Epithelial cell of prostate (primary cell): Measurements from ENCODE around the gene CELA3A.
A peak's percentile ranks its signal among the peaks of the same experiment; 100 is the strongest.
"Not testable (repeated sequence)": the region's sequence is repeated elsewhere in the genome, so short reads cannot be mapped to it uniquely, and the experiment has no call there.

Source experiments
- DNase-seq: peaks from one replicate; pipeline ENCODE4 v3.0.0-alpha.2; 2011; ENCODE audit warnings: low read depth, low spot score
- H3K27ac ChIP-seq: fragments of 450-650 bp; 2 replicates; pipeline ENCODE4 v1.5.1; 2017; ENCODE audit warnings: mild to moderate bottlenecking

Gene CELA3A

DNA sequence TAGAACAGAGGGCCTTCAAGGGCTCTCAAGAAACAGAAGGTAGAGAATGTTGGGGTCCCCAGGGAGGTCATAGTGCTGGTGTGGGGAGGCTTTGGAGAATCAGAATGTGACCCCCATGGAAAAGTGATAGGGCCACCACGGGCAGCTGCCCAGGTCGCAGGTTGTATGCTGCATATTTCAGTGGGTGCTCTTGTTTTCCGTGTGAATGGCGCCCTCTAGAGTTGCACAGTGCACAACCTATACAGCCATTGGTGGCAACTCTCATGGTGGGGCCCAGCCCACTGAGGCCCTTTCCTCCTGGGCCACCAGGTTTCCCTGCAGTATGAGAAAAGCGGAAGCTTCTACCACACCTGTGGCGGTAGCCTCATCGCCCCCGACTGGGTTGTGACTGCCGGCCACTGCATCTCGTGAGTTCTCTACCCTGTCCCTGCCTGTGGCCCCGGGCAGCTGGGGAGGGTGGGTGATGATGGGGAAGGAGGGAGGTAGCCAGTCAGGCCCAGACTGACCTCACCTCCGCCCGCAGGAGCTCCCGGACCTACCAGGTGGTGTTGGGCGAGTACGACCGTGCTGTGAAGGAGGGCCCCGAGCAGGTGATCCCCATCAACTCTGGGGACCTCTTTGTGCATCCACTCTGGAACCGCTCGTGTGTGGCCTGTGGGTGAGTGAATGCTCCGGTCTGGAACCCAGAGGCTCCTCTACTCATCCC lies 20.8 kb upstream of the CELA3A start:
- not testable (repeated sequence) for DNase-seq, H3K27ac ChIP-seq

DNA sequence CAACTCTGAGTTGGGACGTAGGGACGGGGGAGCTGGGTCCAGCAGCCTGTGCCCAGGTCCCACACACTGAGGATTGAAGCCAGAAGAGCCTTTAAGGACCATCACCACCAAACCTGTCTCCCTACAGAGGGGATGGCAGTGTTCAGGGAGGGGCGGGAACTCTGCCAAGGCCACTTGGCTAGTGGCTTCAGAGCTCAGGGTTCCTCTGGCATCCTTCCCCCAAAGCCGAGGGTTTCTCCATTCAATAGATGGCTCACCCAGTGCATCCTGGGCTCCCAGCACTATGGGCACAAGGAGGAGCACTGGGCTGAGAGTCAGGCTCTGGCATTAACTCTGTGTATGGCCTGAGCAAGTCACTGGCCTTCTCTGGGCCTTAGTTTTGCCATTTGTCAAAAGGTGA lies 20.2 kb upstream of the CELA3A start:
- not testable (repeated sequence) for DNase-seq, H3K27ac ChIP-seq

GRCh38 chr1:21982122-21982521 lies 19.3 kb upstream of the CELA3A start:
- not testable (repeated sequence) for H3K27ac ChIP-seq, DNase-seq

DNA sequence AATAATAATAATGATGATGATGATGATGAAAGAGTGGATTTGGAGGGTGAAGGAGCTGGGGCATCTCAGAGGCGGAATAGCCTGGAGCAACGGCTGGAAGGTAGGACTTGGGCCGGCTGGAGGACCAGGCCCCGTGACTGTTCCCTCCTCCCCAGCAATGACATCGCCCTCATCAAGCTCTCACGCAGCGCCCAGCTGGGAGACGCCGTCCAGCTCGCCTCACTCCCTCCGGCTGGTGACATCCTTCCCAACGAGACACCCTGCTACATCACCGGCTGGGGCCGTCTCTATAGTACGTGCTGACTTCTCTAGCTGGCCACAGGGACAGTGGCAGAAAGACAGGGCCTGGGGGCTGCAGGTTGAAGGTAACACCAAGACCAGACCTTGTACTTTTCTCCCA lies 17.9 kb upstream of the CELA3A start:
- DNase-seq, H3K27ac ChIP-seq: not testable (repeated sequence)

DNA sequence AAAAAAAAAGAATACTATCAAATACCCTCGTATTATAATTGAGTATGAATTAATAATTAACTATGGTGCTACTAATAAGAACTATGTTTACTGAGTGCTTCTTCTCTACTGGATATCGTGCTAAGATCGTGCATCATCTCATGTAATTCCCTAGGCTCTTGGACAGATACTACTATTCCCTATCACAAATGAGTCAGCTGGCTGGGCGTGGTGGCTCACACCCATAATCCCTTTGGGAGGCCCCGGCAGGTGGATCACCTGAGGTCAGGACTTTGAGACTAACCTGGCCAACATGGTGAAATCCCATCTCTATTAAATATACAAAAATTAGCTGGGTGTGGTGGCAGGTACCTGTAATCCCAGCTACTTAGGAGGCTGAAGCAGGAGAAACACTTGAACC lies 15.6 kb upstream of the CELA3A start:
- DNase-seq, H3K27ac ChIP-seq: not testable (repeated sequence)

DNA sequence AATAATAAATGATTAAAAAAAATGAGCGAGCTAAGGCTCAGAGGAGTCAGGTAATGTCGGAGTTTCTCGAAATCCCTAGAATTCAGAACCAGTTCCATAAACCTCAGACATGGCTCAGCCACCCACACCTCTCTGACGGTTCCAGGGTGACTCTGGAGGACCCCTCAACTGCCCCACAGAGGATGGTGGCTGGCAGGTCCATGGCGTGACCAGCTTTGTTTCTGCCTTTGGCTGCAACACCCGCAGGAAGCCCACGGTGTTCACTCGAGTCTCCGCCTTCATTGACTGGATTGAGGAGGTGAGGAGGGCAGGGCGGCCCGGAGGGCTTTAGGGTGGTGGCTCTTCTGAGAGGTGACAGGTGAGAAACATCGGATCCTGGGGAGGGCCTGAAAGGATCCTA lies 15.1 kb upstream of the CELA3A start:
- DNase-seq, H3K27ac ChIP-seq: not testable (repeated sequence)

GRCh38 chr1:21989672-21990393 lies 11.6 kb upstream of the CELA3A start:
- H3K27ac ChIP-seq, DNase-seq: not testable (repeated sequence)

DNA sequence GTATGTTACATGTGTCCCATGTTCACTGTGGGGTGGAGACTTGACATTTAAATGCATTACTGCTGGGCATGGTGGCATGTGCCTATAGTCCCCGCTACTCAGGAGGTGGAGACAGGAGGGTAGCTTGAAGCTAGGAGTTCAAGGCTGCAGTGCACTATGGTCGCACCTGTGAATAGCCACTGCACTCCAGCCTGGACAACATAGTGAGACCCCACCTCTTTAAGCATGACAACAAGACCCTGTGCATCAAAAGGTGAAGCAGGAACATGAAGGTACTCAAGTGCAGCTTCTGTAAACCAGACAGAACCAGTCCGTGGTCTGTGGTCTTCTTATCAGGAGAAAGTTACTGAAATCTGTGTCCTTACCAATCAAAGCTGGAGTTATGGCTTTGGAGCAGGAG lies 9.3 kb upstream of the CELA3A start:
- H3K27ac ChIP-seq, DNase-seq: not testable (repeated sequence)

DNA sequence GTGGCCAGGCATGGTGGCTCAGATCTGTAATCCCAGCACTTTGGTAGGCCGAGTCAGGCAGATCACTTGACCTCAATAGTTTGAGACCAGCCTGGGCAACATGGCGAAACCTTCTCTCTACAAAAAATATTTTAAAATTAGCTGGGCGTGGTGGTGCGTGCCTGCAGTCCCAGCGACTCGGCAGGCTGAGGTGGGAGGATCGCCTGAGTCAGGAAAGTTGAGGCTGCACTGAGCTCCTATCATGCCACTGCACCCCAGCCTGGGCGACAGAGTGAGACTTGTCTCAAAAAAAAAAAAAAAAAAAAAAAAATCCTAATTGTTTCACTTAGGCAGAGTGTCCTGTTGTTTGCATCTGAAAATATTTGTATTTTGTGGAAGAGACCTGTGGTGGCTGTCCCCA lies 6.7 kb upstream of the CELA3A start:
- not testable (repeated sequence) for DNase-seq, H3K27ac ChIP-seq

DNA sequence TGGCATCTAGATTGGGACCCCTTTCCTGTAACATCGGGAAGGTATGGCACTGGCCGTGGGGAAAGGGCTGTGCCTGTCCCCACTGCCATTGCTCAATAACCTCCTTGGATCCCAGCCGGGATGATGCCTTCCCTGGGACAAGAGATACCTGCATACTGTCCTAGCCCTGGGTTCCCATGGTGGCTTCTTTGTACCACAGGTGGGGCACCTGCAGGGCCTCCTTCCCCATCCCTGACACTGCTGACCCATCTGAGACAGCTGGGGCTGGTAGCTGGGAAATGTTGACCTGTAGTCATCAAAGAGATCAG lies 4.8 kb upstream of the CELA3A start:
- H3K27ac ChIP-seq, DNase-seq: not testable (repeated sequence)

- not testable (repeated sequence) for DNase-seq
- H3K27ac ChIP-seq: peak overlapping the region; percentile 41
Observed at GRCh38 chr1:21997891-21998623, 3.4 kb upstream of the CELA3A start.

GRCh38 chr1:21998624-21999294 lies 2.7 kb upstream of the CELA3A start:
- H3K27ac ChIP-seq, DNase-seq: not testable (repeated sequence)

DNA sequence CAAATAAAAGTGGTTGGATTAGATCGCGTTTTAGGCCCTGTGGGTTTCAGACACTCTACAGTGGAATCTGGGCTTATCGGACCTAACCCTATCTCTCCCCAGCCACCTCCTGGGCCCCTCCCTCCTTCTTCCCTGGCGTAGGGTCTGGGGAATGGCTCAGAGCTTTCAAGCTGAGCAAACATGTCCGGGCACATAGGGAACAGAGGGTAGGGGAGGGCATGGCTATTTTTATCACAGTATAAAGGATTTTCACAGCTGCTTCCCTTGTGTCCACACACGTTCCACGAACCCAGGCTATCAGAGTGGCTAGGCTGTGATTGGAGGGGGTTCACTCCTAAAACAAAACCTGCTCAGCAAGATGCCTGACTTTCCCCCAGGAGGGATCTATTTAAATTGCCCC lies 1.8 kb upstream of the CELA3A start:
- H3K27ac ChIP-seq, DNase-seq: not testable (repeated sequence)

GRCh38 chr1:22002461-22002860 lies 1.0 kb downstream of the CELA3A start:
- not testable (repeated sequence) for DNase-seq, H3K27ac ChIP-seq

DNA sequence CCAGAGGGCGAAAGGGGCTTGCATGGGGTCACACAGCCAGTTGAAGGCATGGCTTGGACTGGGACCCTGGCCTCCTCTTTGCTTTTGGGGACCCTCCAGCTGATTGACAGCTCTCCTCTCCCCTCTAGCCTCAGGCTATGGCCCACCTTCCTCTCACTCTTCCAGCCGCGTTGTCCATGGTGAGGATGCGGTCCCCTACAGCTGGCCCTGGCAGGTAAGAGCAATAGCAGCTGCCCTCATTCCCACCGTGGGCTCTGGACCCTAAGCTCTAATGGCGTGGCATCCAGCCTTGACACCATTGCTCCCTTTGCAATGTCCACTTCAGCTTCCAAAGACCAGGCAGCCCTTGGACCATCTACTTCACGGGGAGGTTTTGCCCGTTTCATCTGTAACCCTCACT lies 1.4 kb downstream of the CELA3A start:
- not testable (repeated sequence) for DNase-seq, H3K27ac ChIP-seq

DNA sequence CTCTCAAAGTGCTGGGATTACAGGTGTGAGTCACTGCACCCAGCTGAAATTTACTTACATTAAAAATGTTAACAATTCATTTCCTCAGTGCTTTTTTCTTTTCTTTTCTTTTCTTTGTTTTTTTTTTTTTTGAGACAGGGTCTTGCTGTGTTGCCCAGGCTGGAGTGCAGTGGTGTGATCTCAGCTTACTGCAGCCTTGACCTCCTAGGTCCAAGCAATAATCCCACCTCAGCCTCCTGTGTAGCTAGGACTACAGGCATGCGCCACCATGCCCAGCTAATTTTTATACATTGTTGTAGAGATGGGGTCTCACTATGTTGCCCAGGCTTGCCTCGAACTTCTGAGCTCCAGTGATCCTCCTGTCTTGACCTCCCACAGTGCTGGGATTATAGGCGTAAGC lies 2.5 kb downstream of the CELA3A start:
- DNase-seq, H3K27ac ChIP-seq: not testable (repeated sequence)

- DNase-seq, H3K27ac ChIP-seq: not testable (repeated sequence)
Observed at GRCh38 chr1:22005261-22006149, 4.0 kb downstream of the CELA3A start.

- not testable (repeated sequence) for H3K27ac ChIP-seq, DNase-seq
Observed at GRCh38 chr1:22006736-22007135, 5.3 kb downstream of the CELA3A start.

- DNase-seq, H3K27ac ChIP-seq: not testable (repeated sequence)
Observed at GRCh38 chr1:22007262-22007661, 5.8 kb downstream of the CELA3A start.

DNA sequence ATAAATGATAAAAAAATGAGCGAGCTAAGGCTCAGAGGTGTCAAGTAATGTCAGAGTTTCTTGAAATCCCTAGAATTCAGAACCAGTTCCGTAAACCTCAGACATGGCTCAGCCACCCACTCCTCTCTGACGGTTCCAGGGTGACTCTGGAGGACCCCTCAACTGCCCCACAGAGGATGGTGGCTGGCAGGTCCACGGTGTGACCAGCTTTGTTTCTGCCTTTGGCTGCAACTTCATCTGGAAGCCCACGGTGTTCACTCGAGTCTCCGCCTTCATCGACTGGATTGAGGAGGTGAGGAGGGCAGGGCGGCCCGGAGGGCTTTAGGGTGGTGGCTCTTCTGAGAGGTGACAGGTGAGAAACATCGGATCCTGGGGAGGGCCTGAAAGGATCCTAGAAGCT lies 8.1 kb downstream of the CELA3A start:
- DNase-seq, H3K27ac ChIP-seq: not testable (repeated sequence)
